Ecto neural progenitor cell (in vitro differentiated cells): Measurements from ENCODE around the gene SPECC1L.
"Not testable (repeated sequence)": the region's sequence is repeated elsewhere in the genome, so short reads cannot be mapped to it uniquely, and the experiment has no call there.

Source experiments
- DNase-seq: peaks from one replicate; pipeline ENCODE4 v3.0.0-alpha.2; 2018; ENCODE audit warnings: low spot score

Gene SPECC1L, protein sequence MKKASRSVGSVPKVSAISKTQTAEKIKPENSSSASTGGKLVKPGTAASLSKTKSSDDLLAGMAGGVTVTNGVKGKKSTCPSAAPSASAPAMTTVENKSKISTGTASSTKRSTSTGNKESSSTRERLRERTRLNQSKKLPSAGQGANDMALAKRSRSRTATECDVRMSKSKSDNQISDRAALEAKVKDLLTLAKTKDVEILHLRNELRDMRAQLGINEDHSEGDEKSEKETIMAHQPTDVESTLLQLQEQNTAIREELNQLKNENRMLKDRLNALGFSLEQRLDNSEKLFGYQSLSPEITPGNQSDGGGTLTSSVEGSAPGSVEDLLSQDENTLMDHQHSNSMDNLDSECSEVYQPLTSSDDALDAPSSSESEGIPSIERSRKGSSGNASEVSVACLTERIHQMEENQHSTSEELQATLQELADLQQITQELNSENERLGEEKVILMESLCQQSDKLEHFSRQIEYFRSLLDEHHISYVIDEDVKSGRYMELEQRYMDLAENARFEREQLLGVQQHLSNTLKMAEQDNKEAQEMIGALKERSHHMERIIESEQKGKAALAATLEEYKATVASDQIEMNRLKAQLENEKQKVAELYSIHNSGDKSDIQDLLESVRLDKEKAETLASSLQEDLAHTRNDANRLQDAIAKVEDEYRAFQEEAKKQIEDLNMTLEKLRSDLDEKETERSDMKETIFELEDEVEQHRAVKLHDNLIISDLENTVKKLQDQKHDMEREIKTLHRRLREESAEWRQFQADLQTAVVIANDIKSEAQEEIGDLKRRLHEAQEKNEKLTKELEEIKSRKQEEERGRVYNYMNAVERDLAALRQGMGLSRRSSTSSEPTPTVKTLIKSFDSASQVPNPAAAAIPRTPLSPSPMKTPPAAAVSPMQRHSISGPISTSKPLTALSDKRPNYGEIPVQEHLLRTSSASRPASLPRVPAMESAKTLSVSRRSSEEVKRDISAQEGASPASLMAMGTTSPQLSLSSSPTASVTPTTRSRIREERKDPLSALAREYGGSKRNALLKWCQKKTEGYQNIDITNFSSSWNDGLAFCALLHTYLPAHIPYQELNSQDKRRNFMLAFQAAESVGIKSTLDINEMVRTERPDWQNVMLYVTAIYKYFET

DNA sequence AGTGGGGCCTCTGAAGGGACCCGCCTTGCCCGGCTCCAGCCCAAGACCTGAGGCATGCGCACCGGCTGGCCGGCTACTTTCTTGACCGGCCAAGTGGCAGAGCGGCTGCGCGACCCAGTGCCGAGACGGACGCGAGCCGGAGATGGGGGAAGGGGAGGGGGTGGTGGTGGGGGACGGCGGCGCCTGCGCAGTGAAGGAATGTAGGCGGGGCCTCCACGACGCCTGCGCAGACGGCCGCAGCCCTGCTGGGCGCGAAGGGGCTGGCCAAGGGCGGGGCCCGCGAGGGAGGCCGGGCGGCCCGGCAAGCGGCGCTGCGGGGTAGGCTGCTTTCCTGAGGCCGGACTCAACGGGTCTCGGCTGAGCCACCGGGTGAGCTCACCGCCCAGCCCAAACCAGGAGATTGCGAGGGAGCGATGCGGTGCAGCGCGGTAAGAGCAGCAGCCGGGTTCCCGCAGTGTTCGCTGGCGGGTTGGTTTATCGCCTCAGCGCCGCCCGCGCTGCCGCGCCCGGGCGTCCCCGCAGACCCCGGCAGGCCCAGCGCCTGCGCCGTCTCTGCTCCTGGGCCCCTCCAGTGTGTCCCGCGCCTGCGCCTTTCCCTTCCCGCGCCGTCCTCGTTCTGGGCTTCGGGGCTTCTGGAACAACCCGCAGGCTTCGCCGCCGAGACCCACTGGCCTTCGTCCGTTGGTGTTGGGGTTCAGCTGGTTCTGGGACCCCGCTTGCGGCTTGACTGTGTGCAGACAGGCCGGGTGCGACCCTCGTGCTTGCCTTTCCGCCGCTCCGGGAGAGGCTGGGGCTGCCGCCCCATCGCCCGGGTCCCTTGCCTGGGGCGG is at the start of gene SPECC1L:
TSS of gene SPECC1L (plus strand) at position 276 of the 830 bp plus-strand sequence. CDS start 31,401 bp downstream, outside the sequence.
- peak; percentile 98 for DNase-seq

GRCh38 chr22:24224468-24224867 is 46.2 kb upstream of the SPECC1L start:
- DNase-seq: no peak

GRCh38 chr22:24225044-24225601 is 45.5 kb upstream of the SPECC1L start:
- DNase-seq: no peak

DNA sequence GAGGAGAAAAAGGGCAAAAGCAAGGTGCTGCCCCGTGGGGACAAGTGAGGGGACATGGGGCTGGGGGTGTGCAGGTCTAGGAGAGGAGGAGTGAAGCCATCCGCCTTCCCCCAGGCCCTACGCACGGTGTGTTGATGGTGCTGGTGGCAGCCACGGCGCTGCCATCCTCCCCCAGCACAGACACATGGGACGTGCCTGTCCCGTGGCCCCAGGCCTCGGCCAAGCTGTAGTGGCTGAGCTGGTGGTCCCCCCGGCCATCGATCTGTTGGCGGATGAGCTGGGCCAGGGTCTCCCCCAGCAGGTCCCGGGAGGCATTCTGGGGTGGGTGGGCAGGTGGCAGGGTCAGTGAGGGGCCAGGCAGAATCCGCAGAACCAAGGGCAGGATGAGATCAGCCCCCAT is 44.7 kb upstream of the SPECC1L start:
- no peak for DNase-seq

DNA sequence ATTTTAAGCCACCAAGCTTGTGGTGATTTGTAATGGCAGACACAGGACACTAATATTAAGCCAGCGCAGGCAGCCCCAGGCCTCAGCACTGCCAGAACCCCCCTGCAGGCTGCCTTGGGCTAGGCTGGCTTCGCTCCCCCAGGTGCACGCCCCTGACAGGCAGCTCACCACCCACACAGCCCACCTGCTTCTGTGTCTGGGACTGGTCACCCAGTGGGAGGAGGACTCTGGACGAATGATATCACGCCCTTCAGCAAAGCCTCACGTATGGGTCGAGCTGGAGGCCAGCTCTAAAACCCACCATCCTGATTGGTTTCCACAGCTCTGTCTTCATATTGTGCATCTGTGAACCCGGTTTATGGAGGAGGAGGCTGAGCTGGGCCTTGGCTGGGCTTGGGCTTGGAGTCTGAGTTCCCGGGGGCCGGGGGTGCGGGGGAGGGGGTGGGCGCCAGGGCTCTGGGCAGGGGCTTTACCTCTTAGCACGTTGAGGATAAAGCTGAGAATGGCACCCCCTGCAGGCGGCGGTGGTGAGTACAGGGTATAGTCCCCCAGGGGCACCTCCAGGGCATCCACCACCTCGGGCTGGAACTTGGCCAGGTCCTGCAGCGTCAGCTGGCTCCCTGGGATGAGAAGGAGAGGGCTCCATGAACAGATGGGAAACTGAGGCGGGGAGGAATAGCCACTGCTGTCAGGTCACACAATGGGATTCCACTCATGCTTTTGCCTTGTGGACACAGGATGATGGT is 39.5 kb upstream of the SPECC1L start:
- DNase-seq: peak; percentile 86

DNA sequence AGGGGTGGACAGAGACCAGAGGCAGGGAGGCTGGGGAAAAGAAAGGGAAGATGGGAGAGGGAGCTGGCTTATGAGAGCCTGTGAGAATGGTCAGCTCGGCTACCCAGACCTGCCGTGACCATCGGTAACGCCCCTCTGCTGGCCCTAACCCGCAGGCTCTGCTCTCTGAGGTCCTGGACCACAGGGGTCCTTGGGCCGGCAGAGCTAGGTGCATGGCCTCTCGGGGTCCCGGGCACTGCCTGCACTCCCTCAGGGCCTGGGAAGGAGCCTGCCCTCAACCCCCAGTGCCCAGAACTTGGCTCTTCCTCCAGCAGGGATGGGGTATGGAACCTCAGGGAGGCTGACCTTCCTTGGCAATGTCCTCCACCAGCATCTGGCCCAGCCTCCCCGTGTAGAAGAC is 38.9 kb upstream of the SPECC1L start:
- no peak for DNase-seq

GRCh38 chr22:24232124-24232523 is 38.5 kb upstream of the SPECC1L start:
- DNase-seq: no peak

DNA sequence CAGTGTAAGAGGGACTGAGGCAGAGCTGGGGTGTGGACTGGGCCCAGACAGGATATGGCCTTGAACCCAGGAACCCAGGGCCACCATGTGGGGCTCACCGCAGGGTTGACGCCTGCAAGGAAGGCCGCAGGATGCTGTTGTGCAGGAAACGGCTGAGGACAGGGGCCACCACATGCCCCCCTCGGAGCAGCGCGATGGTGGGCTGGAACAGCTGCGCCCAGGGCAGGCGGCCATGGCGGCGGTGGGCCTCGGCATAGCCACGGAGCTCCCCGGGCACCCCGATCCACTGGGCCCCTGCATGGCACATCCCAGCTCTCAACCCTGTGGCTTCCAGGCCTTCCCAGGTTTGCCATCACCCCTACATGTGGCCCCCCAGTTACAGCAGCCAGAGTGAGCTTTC is 37.9 kb upstream of the SPECC1L start:
- DNase-seq: no peak

DNA sequence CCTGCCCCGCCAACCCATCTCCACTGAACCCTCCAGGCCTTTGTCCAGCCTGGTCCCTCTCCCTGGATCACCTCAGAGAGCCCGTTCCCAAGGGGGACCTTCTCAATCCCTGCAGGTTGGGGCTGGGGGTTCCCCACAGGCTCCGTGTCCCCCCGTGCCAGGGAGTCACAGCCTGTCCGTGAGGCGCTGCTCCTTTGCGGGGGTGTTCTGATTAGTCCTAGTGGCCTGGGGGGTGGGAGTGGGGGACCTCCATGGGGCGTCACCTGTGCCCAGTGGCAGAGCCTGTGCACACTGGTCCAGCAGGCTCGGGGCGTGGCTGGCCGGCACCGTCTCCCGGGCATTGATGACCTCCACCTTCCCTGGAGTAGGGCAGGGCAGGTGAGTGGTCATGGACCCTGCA is 37.4 kb upstream of the SPECC1L start:
- no peak for DNase-seq

DNA sequence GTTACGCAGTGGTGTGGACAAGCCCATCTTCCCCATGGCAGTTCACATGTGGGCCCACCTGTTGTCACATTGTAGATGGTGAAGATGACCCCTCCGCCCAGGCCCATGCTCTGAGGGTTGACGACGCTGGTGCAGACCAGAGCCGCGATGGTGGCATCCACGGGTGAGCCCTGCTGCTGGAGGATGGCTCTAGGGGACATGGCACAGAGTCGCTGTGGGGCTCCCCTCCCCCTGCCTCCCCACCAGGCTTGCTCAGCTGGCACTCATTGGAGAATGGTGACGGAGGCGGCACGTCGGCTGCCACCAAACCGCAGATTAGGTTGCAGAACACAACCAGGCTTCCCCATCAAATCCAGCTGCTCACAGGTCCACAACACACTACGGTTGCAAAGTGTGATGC is 36.8 kb upstream of the SPECC1L start:
- no peak for DNase-seq

- no peak for DNase-seq
Observed at GRCh38 chr22:24235315-24235714, 35.3 kb upstream of the SPECC1L start.

DNA sequence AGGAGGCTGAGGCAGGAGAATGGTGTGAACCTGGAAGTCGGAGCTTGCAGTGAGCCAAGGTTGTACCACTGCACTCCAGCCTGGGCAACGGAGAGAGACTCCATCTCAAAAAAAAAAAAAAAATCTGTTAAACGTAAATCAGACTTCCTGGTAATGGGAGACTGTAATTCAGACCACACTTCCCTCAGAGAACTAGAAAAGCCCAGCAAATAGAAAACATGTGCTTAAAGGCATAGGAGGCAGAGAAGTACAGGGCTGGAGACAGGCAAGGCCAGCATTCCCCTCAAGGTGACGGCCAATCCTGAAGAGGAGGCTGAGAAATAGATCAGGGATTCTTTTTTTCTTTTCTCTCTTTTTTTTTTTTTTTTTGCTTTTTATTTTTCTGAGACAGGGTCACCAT is 34.0 kb upstream of the SPECC1L start:
- DNase-seq: no peak

GRCh38 chr22:24238101-24238694 is 32.4 kb upstream of the SPECC1L start:
- not testable (repeated sequence) for DNase-seq

- DNase-seq: no peak
Observed at GRCh38 chr22:24240381-24240780, 30.2 kb upstream of the SPECC1L start.

DNA sequence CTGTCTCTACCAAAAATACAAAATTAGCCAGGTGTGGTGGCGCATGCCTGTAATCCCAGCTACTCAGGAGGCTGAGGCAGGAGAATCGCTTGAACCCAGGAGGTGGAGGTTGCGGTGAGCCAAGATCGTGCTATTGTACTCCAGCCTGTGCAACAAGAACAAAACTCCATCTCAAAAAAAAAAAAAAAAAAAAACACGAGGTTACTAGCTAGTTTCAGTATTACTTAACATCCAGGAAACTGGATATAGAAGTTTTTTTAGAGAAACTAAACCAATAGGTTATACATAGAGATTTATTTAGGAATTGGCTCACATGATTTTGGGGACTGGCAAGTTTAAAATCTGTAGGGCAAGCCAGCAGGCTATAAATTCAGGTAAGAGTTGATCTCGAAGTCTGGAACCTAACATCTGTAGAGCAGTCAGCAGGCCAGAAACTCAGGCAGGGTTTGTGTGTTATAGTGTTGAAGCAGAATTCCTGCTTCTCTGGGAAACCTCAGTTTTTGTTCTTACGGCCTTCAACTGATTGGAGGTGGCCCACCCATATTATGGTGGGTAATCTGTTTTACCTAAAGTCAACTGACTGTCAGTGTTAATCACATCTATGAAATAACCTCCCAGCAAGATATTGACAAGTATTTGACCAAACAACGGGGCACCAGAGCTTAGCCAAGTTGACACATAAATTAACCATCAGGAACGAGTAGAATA is 29.5 kb upstream of the SPECC1L start:
- DNase-seq: not testable (repeated sequence)

DNA sequence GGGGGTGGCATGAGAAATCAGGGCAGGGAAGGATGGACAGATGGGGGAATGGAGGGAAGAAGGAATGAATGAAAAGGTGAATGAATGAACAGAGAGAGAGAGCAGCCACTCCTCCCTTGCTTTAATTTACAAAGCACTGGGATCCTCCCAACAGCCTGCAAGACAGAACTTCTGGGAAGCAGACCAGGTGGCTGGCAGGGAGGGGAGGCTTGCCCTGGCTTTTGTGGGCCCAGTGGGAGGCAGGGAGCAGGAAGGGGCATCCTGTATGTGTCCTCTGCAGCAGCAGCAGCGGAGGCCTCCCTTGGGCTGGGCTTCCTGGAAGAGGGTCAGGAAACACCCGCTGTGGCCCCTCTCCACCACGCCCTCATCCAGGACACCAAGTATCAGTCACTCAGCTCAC is 27.2 kb upstream of the SPECC1L start:
- DNase-seq: not testable (repeated sequence)

DNA sequence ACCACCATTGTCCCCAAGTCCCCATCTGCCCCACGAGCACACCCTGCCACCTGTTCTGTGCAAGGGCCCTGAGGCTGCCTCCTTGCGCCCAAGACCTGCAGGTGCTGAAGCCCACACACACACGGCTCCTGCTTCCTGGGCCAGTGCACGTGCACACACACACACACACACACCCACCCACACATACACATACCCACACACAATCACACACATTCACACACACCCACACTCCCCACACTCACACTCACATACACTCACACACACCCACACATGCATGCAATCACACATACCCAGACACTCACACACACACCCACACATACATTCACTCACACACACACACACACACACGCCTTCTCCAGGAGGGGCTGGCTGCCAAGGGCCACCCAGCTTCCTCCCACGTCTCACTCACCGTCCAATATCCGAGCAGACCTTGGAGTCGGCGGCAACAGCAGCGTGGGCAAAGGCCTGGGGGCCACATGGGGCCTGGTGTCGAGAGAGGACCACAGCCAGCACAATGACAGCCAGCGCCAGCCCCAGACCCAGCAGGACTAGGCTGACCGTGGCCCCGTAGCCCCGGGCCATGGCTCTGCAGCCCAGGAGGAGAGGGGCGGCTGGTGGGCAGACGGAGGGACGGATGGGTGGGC is 26.4 kb upstream of the SPECC1L start:
- no peak for DNase-seq

GRCh38 chr22:24245030-24245431 is 25.6 kb upstream of the SPECC1L start, which contains the start of gene GGT5:
GGT5 (minus strand) TSS chr22:24245082; CDS start chr22:24244725, 357 bp downstream.
- DNase-seq: not testable (repeated sequence)
